Measurements from ENCODE around the gene C11orf68. TPM values are rescaled to one million over a fixed set of nuclear protein-coding genes. Genes with fewer than 3 reads are reported as not detected.

Gene C11orf68
- total RNA-seq, 4 donors from 2014 or later, result 11.5 to 53.0 (median 29.7) TPM

GRCh38 chr11:65880027-65880426 lies 38.8 kb downstream of the C11orf68 start:
- no peaks in the 10 kb centered on the region for H3K4me1 ChIP-seq
- peak in 1 of 2 donors; percentile 16 for DNase-seq
- H3K27me3 ChIP-seq, result no peaks in the 10 kb centered on the region
- intact Hi-C loops (cut with DNase I; ENCODE audit: low total_unique reads), result loop anchor here (5.0 kb wide), 1 partner anchor 107 kb away; no protein-coding TSS in a partner anchor
- no peaks in the 10 kb centered on the region for H3K9me3 ChIP-seq
- H3K36me3 ChIP-seq, result no peaks in the 10 kb centered on the region
- H3K4me3 ChIP-seq, result no peak overlapping the region
- TF ChIP-seq POLR2A (IDR thresholded peaks at IDR 0.05) (no peak), CTCF (IDR thresholded peaks at IDR 0.05) (no peak)
- H3K27ac ChIP-seq, result no peak overlapping the region

- H3K27ac ChIP-seq, result no peak within 1 kb of the TSS
- DNase-seq, result no peak
- intact Hi-C loops (cut with DNase I; ENCODE audit: low total_unique reads), result loop anchor here (5.0 kb wide), 1 partner anchor 108 kb away; no protein-coding TSS in a partner anchor
- H3K36me3 ChIP-seq, result no peaks in the 10 kb centered on the region
- no peaks in the 10 kb centered on the region for H3K4me1 ChIP-seq
- no peak within 1 kb of the TSS for H3K4me3 ChIP-seq
- no peak for TF ChIP-seq CTCF (IDR thresholded peaks at IDR 0.05)
- TF ChIP-seq POLR2A (IDR thresholded peaks at IDR 0.05), result no peak
- H3K27me3 ChIP-seq, result no peaks in the 10 kb centered on the region
- no peaks in the 10 kb centered on the region for H3K9me3 ChIP-seq
Observed at GRCh38 chr11:65879617-65880016, 39.2 kb downstream of the C11orf68 start, which contains the start of gene CTSW. CTSW (plus strand) TSS chr11:65879837; CDS start chr11:65879855, 18 bp downstream.

- peak; percentile 96 to 98 for DNase-seq
- TF ChIP-seq CTCF (IDR thresholded peaks at IDR 0.05), result peak in 2 of 4 experiments; percentile 1 to 13
- peak; percentile 72 to 90 for TF ChIP-seq POLR2A (IDR thresholded peaks at IDR 0.05)
Observed at GRCh38 chr11:65873318-65874156, 45.3 kb downstream of the C11orf68 start.

GRCh38 chr11:65872586-65873317 lies 46.1 kb downstream of the C11orf68 start, which contains the start of gene EFEMP2:
EFEMP2 (minus strand) TSS chr11:65872800; CDS start chr11:65872354, 446 bp downstream.
- peak; percentile 62 to 81 for DNase-seq
- no peaks in the 10 kb centered on the region for H3K27me3 ChIP-seq
- H3K27ac ChIP-seq, result peak within 1 kb of the TSS; percentile 84 to 96
- intact Hi-C loops (cut with DNase I; ENCODE audit: low total_unique reads), result no loop called here
- H3K4me3 ChIP-seq, result peak within 1 kb of the TSS; percentile 46 to 73
- no peaks in the 10 kb centered on the region for H3K9me3 ChIP-seq
- H3K4me1 ChIP-seq, result peaks cover 0 to 8% of the 10 kb centered on the region in 2 donors
- H3K36me3 ChIP-seq, result no peaks in the 10 kb centered on the region
- no peak for TF ChIP-seq CTCF (IDR thresholded peaks at IDR 0.05)
- TF ChIP-seq POLR2A (IDR thresholded peaks at IDR 0.05), result peak in 1 of 2 donors; percentile 53

More at GRCh38 chr11:65873318-65874156, 45.3 kb downstream of the C11orf68 start:
- Histone ChIP-seq H3K36me3 (no peaks in the 10 kb centered on the region), H3K9me3 (no peaks in the 10 kb centered on the region), H3K4me3 (peak overlapping the region; percentile 46 to 73), H3K4me1 (peaks cover 0 to 8% of the 10 kb centered on the region in 2 donors), H3K27ac (peak overlapping the region; percentile 84 to 96), H3K27me3 (no peaks in the 10 kb centered on the region)
- intact Hi-C loops (cut with DNase I; ENCODE audit: low total_unique reads), result no loop called here

Measured in uterus (tissue), 4 donors.